Eye (tissue), 1 donor: ENCODE data around the gene STAU1.
"Not testable (repeated sequence)": the region's sequence is repeated elsewhere in the genome, so short reads cannot be mapped to it uniquely, and the experiment has no call there.

Experiments used
- DNase-seq: peaks from one replicate; pipeline ENCODE4 v3.0.0-alpha.2; 2015

STAU1 gene

GRCh38 chr20:49161428-49162152 is 26.5 kb downstream of the STAU1 start:
- no peak for DNase-seq

- no peak for DNase-seq
These were observed 27.8 kb downstream of the STAU1 start for GRCh38 chr20:49160057-49160929.

- no peak for DNase-seq
These were observed 31.0 kb downstream of the STAU1 start for GRCh38 chr20:49157146-49157545.

- DNase-seq, result no peak
These were observed 31.7 kb downstream of the STAU1 start for GRCh38 chr20:49156481-49156880.

- no peak for DNase-seq
These were observed 36.7 kb downstream of the STAU1 start for GRCh38 chr20:49151436-49151835.

GRCh38 chr20:49149281-49150045 is 38.7 kb downstream of the STAU1 start:
- DNase-seq, result peak; percentile 22

- no peak for DNase-seq
These were observed 39.5 kb downstream of the STAU1 start for GRCh38 chr20:49148601-49149000.

- no peak for DNase-seq
These were observed 40.8 kb downstream of the STAU1 start for GRCh38 chr20:49147296-49147695.

GRCh38 chr20:49146442-49147225 is 41.5 kb downstream of the STAU1 start:
- no peak for DNase-seq

GRCh38 chr20:49140834-49141233 is 47.3 kb downstream of the STAU1 start:
- DNase-seq, result no peak

GRCh38 chr20:49140411-49140810 is 47.7 kb downstream of the STAU1 start:
- no peak for DNase-seq

GRCh38 chr20:49138431-49138830 is 49.7 kb downstream of the STAU1 start:
- DNase-seq, result no peak

- DNase-seq, result no peak
These were observed 51.1 kb downstream of the STAU1 start for GRCh38 chr20:49136817-49137571.

- DNase-seq, result not testable (repeated sequence)
These were observed 53.3 kb downstream of the STAU1 start for GRCh38 chr20:49134797-49135196.

GRCh38 chr20:49133571-49133970 is 54.6 kb downstream of the STAU1 start:
- no peak for DNase-seq

- DNase-seq, result peak; percentile 90
These were observed 55.1 kb downstream of the STAU1 start for GRCh38 chr20:49132995-49133478.

- DNase-seq, result no peak
These were observed 64.2 kb downstream of the STAU1 start for GRCh38 chr20:49123982-49124381.

GRCh38 chr20:49122920-49123319 is 65.2 kb downstream of the STAU1 start:
- DNase-seq, result no peak

GRCh38 chr20:49119988-49120387 is 68.1 kb downstream of the STAU1 start:
- DNase-seq, result no peak

GRCh38 chr20:49118307-49118706 is 69.8 kb downstream of the STAU1 start:
- no peak for DNase-seq

GRCh38 chr20:49115564-49115963 is 72.6 kb downstream of the STAU1 start:
- no peak for DNase-seq
